ENCODE measurements around the gene LRRC49.
"Not testable (repeated sequence)": the region's sequence is repeated elsewhere in the genome, so short reads cannot be mapped to it uniquely, and the experiment has no call there.

Gene LRRC49

GRCh38 chr15:70931821-70932220 lies 39.2 kb downstream of the LRRC49 start:
- DNase-seq = no peak

GRCh38 chr15:70932397-70932796 lies 39.8 kb downstream of the LRRC49 start:
- DNase-seq = no peak

GRCh38 chr15:70933411-70933810 lies 40.8 kb downstream of the LRRC49 start:
- DNase-seq = no peak

- no peak for DNase-seq
These were observed 43.0 kb downstream of the LRRC49 start for GRCh38 chr15:70935631-70936030.

- peak in 1 of 2 experiments; percentile 32 for DNase-seq
These were observed 43.7 kb downstream of the LRRC49 start for GRCh38 chr15:70936326-70936725.

GRCh38 chr15:70943285-70943684 lies 50.7 kb downstream of the LRRC49 start:
- DNase-seq = not testable (repeated sequence)

GRCh38 chr15:70947351-70948335 lies 55.0 kb downstream of the LRRC49 start:
- peak in 1 of 2 experiments; percentile 44 for DNase-seq

- no peak for DNase-seq
These were observed 58.3 kb downstream of the LRRC49 start for GRCh38 chr15:70950953-70951352.

GRCh38 chr15:70954171-70954570 lies 61.5 kb downstream of the LRRC49 start:
- no peak for DNase-seq

GRCh38 chr15:70954733-70955132 lies 62.1 kb downstream of the LRRC49 start:
- no peak for DNase-seq

GRCh38 chr15:70955151-70955550 lies 62.5 kb downstream of the LRRC49 start:
- DNase-seq = no peak

- DNase-seq = no peak
These were observed 63.8 kb downstream of the LRRC49 start for GRCh38 chr15:70956201-70956995.

- no peak for DNase-seq
These were observed 69.5 kb downstream of the LRRC49 start for GRCh38 chr15:70962084-70962483.

GRCh38 chr15:70963199-70963598 lies 70.6 kb downstream of the LRRC49 start:
- no peak for DNase-seq

- DNase-seq = no peak
These were observed 71.4 kb downstream of the LRRC49 start for GRCh38 chr15:70964058-70964457.

GRCh38 chr15:70964686-70965085 lies 72.1 kb downstream of the LRRC49 start:
- DNase-seq = peak in 1 of 2 experiments; percentile 24

GRCh38 chr15:70967646-70968045 lies 75.0 kb downstream of the LRRC49 start:
- DNase-seq = peak in 1 of 2 experiments; percentile 25

GRCh38 chr15:70974004-70974832 lies 81.6 kb downstream of the LRRC49 start:
- DNase-seq = no peak

- no peak for DNase-seq
These were observed 84.2 kb downstream of the LRRC49 start for GRCh38 chr15:70976851-70977250.

- DNase-seq = no peak
These were observed 102.9 kb downstream of the LRRC49 start for GRCh38 chr15:70995383-70995970.

- no peak for DNase-seq
These were observed 105.7 kb downstream of the LRRC49 start for GRCh38 chr15:70998319-70998718.

- DNase-seq = no peak
These were observed 109.7 kb downstream of the LRRC49 start for GRCh38 chr15:71002316-71002715.
